Glomerular endothelial cell (primary cell): ENCODE measurements around the gene ARNT2. TPM values are rescaled to one million over a fixed set of nuclear protein-coding genes. Genes with fewer than 3 reads are reported as not detected.

Experiments
- DNase-seq: peaks from one replicate; pipeline ENCODE4 v3.0.0-alpha.2; 2011; ENCODE audit warnings: low read depth, low spot score; ENCODE audit errors: extremely low read depth
- total RNA-seq: library from RNA; depleted of rRNA; stranded (reverse); fragments of >200 nt; gene quantifications from 2 replicates; pipeline ENCODE4 v1.2.3, GENCODE V29; 2015

Gene ARNT2
- total RNA-seq, 1 donor from 2014 or later, result 1.3 TPM

GRCh38 chr15:80487839-80488390 lies 83.7 kb downstream of the ARNT2 start:
- DNase-seq, result no peak

GRCh38 chr15:80489030-80489594 lies 84.9 kb downstream of the ARNT2 start:
- peak; percentile 2 for DNase-seq

GRCh38 chr15:80490431-80490990 lies 86.3 kb downstream of the ARNT2 start:
- no peak for DNase-seq

- DNase-seq, result no peak
Measured at GRCh38 chr15:80491163-80491847, 87.1 kb downstream of the ARNT2 start.

- DNase-seq, result no peak
Measured at GRCh38 chr15:80492409-80492808, 88.2 kb downstream of the ARNT2 start.

GRCh38 chr15:80492874-80493273 lies 88.7 kb downstream of the ARNT2 start:
- no peak for DNase-seq

- no peak for DNase-seq
Measured at GRCh38 chr15:80494351-80494751, 90.2 kb downstream of the ARNT2 start.

GRCh38 chr15:80494756-80495155 lies 90.6 kb downstream of the ARNT2 start:
- DNase-seq, result no peak

GRCh38 chr15:80495401-80495942 lies 91.3 kb downstream of the ARNT2 start:
- DNase-seq, result no peak

GRCh38 chr15:80496096-80496495 lies 91.9 kb downstream of the ARNT2 start:
- no peak for DNase-seq

GRCh38 chr15:80497221-80497620 lies 93.0 kb downstream of the ARNT2 start:
- DNase-seq, result no peak

- no peak for DNase-seq
Measured at GRCh38 chr15:80498652-80499051, 94.5 kb downstream of the ARNT2 start.

- no peak for DNase-seq
Measured at GRCh38 chr15:80500021-80500420, 95.8 kb downstream of the ARNT2 start.

GRCh38 chr15:80501476-80501875 lies 97.3 kb downstream of the ARNT2 start:
- DNase-seq, result no peak

- DNase-seq, result no peak
Measured at GRCh38 chr15:80502782-80503181, 98.6 kb downstream of the ARNT2 start.

GRCh38 chr15:80503319-80503952 lies 99.3 kb downstream of the ARNT2 start:
- no peak for DNase-seq

GRCh38 chr15:80504931-80505330 lies 100.7 kb downstream of the ARNT2 start:
- no peak for DNase-seq

GRCh38 chr15:80506286-80506893 lies 102.2 kb downstream of the ARNT2 start:
- no peak for DNase-seq

GRCh38 chr15:80507131-80507530 lies 102.9 kb downstream of the ARNT2 start:
- DNase-seq, result no peak

- no peak for DNase-seq
Measured at GRCh38 chr15:80507638-80508316, 103.6 kb downstream of the ARNT2 start.
